GM12873 (cell line): ENCODE results near the gene SMCHD1.

Source experiments
- TF ChIP-seq, protein P1 (sequence below): IDR thresholded peaks from 2 replicates; pipeline ENCODE4 v1.5.1; 2012; ENCODE audit warnings: low read depth, mild to moderate bottlenecking, moderate library complexity, low read length, control low read depth; ENCODE audit not compliant: insufficient read depth; ENCODE audit errors: missing control alignments

SMCHD1 gene

GRCh38 chr18:2707551-2708168, 52.1 kb downstream of the SMCHD1 start:
- TF ChIP-seq, protein P1, sequence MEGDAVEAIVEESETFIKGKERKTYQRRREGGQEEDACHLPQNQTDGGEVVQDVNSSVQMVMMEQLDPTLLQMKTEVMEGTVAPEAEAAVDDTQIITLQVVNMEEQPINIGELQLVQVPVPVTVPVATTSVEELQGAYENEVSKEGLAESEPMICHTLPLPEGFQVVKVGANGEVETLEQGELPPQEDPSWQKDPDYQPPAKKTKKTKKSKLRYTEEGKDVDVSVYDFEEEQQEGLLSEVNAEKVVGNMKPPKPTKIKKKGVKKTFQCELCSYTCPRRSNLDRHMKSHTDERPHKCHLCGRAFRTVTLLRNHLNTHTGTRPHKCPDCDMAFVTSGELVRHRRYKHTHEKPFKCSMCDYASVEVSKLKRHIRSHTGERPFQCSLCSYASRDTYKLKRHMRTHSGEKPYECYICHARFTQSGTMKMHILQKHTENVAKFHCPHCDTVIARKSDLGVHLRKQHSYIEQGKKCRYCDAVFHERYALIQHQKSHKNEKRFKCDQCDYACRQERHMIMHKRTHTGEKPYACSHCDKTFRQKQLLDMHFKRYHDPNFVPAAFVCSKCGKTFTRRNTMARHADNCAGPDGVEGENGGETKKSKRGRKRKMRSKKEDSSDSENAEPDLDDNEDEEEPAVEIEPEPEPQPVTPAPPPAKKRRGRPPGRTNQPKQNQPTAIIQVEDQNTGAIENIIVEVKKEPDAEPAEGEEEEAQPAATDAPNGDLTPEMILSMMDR, result no peak

- TF ChIP-seq, protein P1, result no peak
These were observed 53.8 kb downstream of the SMCHD1 start for GRCh38 chr18:2709316-2709715.

DNA sequence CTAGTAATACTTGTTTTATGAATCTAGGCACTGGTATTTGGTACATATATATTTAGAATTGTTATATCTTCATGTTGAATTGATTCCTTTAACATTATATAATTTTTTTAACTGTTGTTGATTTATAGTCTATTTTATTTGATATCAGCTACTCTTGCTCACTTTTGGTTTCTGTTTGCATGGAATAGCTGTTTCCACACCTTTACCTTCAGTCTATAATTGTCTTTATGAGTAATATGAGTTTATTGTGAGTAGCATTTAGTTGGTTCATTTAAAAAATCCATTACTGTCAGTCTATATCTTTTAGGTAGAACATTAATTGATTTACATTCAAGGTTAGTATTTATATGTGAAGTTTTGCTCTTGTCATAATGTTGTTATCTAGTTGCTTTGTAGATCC, 58.6 kb downstream of the SMCHD1 start:
- TF ChIP-seq, protein P1, result no peak

- TF ChIP-seq, protein P1, result no peak
These were observed 60.5 kb downstream of the SMCHD1 start for GRCh38 chr18:2715990-2716389.

- TF ChIP-seq, protein P1, result no peak
These were observed 61.1 kb downstream of the SMCHD1 start for GRCh38 chr18:2716394-2717326.

DNA sequence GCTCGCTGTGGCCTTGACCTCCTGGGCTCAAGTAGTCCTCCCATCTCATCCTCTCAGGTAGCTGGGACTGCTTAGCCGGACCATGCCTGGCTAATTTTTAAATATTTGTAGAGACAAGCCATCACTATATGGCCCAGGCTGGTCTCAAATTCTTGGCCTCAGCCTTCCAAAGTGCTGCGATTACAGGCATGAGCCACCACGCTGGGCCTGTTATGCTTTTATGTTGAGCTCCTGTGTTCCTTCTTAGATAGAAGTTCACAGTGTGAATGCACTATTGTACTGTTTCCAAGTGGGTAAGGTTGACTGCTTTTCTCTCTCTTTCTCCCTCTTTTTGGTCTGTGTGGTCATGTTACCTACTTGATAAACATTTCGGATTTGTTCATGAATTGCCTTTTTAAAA, 61.9 kb downstream of the SMCHD1 start:
- TF ChIP-seq, protein P1, result no peak

GRCh38 chr18:2719040-2719439, 63.5 kb downstream of the SMCHD1 start:
- TF ChIP-seq, protein P1, result no peak
